Karpas-422 (cell line): ENCODE measurements around the gene AASDHPPT. TPM values are rescaled to one million over a fixed set of nuclear protein-coding genes. Genes with fewer than 3 reads are reported as not detected.

ENCODE experiments used
- DNase-seq: peaks from one replicate; pipeline ENCODE4 v3.0.0-alpha.2; 2015
- H2AFZ ChIP-seq: fragments of 200-600 bp; sonication (generic); 2 replicates; pipeline ENCODE4 v1.6.1; 2014; ENCODE audit warnings: antibody characterized with exemption, low read length, mixed read lengths
- H3K27ac ChIP-seq: fragments of 200-600 bp; sonication (generic); 2 replicates; pipeline ENCODE4 v1.5.1; 2014; ENCODE audit warnings: mild to moderate bottlenecking, low read length, moderate library complexity
- H3K27me3 ChIP-seq: fragments of 200-600 bp; sonication (generic); 2 replicates; pipeline ENCODE4 v1.6.1; 2014; ENCODE audit warnings: low read length, mixed read lengths
- H3K36me3 ChIP-seq: fragments of 200-600 bp; sonication (generic); 2 replicates; pipeline ENCODE4 v1.6.1; 2014; ENCODE audit warnings: low read length, mixed read lengths; ENCODE audit not compliant: insufficient read depth
- H3K4me1 ChIP-seq: fragments of 200-600 bp; sonication (generic); 2 replicates; pipeline ENCODE4 v1.6.1; 2014; ENCODE audit warnings: mild to moderate bottlenecking, low read length, mixed read lengths
- H3K4me2 ChIP-seq: fragments of 200-600 bp; sonication (generic); 2 replicates; pipeline ENCODE4 v1.6.1; 2014; ENCODE audit warnings: low read length, low read depth, mild to moderate bottlenecking; ENCODE audit not compliant: poor library complexity, severe bottlenecking
- H3K4me3 ChIP-seq: fragments of 200-600 bp; sonication (generic); 2 replicates; pipeline ENCODE4 v1.5.1; 2014; ENCODE audit warnings: mild to moderate bottlenecking, antibody characterized with exemption, low read length, mixed read lengths
- H3K79me2 ChIP-seq: fragments of 200-600 bp; sonication (generic); 2 replicates; pipeline ENCODE4 v1.6.1; 2014; ENCODE audit warnings: mild to moderate bottlenecking, low read length, mixed read lengths
- H3K9ac ChIP-seq: fragments of 200-600 bp; sonication (generic); 2 replicates; pipeline ENCODE4 v1.6.0; 2014; ENCODE audit warnings: low read length
- H3K9me2 ChIP-seq: fragments of 200-600 bp; sonication (generic), shearing (Covaris generic); replicated peaks from 2 replicates; pipeline ENCODE4 v1.6.0; 2014; ENCODE audit warnings: mild to moderate bottlenecking, low read length, moderate library complexity; ENCODE audit not compliant: insufficient read depth
- H3K9me3 ChIP-seq: fragments of 300-700, 200-600 bp; sonication (generic); 2 replicates; pipeline ENCODE4 v1.6.1; 2014; ENCODE audit warnings: low read length, mixed read lengths
- H4K20me1 ChIP-seq: fragments of 200-600 bp; sonication (generic); 2 replicates; pipeline ENCODE4 v1.6.1; 2014; ENCODE audit warnings: mild to moderate bottlenecking, antibody characterized with exemption, low read length, low read depth; ENCODE audit not compliant: insufficient read depth
- total RNA-seq: library from RNA; depleted of rRNA; stranded (reverse); fragments of >200 nt; shearing (Covaris generic); gene quantifications from 2 replicates; pipeline ENCODE4 v1.2.3, GENCODE V29; 2014; ENCODE audit warnings: low replicate concordance; rRNA removed

AASDHPPT gene
- total RNA-seq, 1 experiment from 2014 or later: 222 TPM

DNA sequence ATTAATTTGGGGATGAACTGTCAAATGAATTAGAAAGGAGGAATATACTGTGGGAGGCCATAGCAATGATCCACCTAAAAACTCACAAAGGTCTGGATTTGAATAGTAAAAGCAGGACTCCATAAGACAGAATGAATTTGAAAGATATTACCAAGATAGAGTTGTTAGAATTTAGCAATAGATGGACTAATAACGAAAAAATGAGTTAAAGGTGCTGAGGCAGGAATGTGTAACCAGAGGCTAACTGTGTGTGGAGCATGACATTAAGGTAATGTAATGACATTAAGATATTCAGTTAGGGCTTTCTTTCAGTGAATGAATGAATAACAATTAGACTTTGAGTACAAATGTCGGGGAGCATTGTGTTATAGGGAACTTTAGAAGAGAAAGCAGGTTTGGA is 51.3 kb downstream of the AASDHPPT start:
- no peaks in the 10 kb centered on the region for H3K4me1 ChIP-seq
- H3K27me3 ChIP-seq: no peaks in the 10 kb centered on the region
- no peak overlapping the region for H3K27ac ChIP-seq
- no peak overlapping the region for H3K4me2 ChIP-seq
- no peaks in the 10 kb centered on the region for H4K20me1 ChIP-seq
- H3K9me2 ChIP-seq: no peaks in the 10 kb centered on the region
- no peaks in the 10 kb centered on the region for H3K79me2 ChIP-seq
- no peak overlapping the region for H3K4me3 ChIP-seq
- H3K9me3 ChIP-seq: no peaks in the 10 kb centered on the region
- H2AFZ ChIP-seq: no peak overlapping the region
- no peak overlapping the region for H3K9ac ChIP-seq
- H3K36me3 ChIP-seq: no peaks in the 10 kb centered on the region
- no peak for DNase-seq

DNA sequence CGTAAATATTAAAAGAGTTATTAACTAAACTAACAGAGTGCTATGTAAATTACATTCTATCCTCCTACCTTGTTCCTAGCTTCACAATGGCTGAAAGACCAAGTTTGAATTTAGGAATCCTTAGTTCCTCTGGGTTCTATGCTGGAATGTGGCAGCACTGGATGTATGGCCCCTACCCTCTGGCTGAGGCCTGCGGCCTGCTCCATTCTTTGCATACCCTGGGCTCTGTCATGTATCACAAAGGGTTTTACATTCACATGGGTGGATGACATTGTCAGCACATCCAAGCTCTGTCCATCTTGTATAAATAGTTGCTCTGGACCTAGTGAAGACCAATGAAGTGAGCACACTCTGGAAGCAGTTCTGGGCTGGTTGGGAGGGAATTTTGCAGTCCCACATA is 54.5 kb downstream of the AASDHPPT start:
- Histone ChIP-seq H3K9ac (no peak overlapping the region), H3K79me2 (no peaks in the 10 kb centered on the region)

DNA sequence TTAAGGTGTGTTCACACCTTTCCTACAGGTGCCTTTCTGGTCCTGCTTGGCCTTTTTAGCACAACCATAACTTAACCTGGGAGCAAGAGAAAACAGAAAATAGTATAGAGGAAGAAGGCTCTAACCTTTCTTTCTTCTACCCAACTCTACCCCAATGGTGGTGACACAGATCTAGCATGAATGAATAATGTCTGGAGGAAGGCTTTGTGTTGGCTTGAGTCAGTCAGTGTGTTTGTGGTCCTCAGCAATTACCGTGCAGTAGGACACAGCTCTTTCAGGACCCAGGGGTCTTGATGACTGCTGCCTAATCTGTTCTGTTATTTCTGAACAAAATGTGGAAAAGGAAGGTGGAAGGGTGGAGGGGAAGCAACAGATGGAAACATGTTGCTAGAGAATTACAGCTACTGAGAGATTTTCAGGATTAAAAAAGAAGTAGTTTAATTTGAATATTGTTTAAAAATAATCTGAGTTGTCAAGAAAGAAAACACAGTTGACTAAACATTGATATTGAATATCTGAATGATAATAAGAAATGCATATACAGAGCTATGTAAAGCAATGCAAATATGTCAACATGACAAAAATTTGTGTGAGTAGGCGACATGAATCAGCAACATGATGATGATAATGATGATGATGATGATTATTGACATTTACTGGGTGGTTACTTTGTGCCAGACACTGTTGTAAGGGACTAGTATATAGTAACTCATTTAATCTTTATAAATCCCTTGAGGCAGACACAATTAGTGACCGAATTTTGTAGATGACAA is 55.3 kb downstream of the AASDHPPT start:
- Histone ChIP-seq H3K27me3 (no peaks in the 10 kb centered on the region), H4K20me1 (no peaks in the 10 kb centered on the region), H2AFZ (no peak overlapping the region), H3K4me1 (no peaks in the 10 kb centered on the region), H3K4me3 (no peak overlapping the region), H3K79me2 (no peaks in the 10 kb centered on the region), H3K27ac (no peak overlapping the region), H3K36me3 (no peaks in the 10 kb centered on the region), H3K4me2 (no peak overlapping the region), H3K9ac (no peak overlapping the region), H3K9me2 (no peaks in the 10 kb centered on the region), H3K9me3 (no peaks in the 10 kb centered on the region)
- DNase-seq: no peak

More for the DNA sequence above, 54.5 kb downstream of the AASDHPPT start:
- Histone ChIP-seq H3K9me3 (no peaks in the 10 kb centered on the region), H3K4me1 (no peaks in the 10 kb centered on the region), H3K36me3 (no peaks in the 10 kb centered on the region), H4K20me1 (no peaks in the 10 kb centered on the region), H3K4me2 (no peak overlapping the region), H3K4me3 (no peak overlapping the region), H3K9me2 (no peaks in the 10 kb centered on the region), H3K27me3 (no peaks in the 10 kb centered on the region), H2AFZ (no peak overlapping the region), H3K27ac (no peak overlapping the region)
- DNase-seq: no peak

DNA sequence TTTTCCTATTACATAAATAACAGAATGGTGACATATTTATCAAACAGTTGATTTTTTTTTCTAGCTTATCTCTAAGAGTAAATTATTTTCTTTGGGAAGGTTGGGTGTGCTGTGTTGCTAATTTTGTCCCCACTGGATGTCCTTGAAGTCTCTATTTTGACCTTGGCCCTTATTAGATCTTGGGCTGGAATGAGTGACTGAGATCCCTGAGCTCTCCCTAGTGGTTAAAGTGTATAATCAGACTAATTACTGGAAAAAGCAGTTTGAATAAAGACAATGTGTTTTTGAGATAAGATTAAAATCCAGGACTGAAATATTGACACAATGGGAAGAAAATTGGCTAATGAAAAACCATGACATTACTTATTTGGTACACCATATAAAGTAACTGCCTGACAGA is 56.1 kb downstream of the AASDHPPT start:
- Histone ChIP-seq H3K9ac (no peak overlapping the region), H3K27me3 (no peaks in the 10 kb centered on the region), H4K20me1 (no peaks in the 10 kb centered on the region), H3K9me2 (no peaks in the 10 kb centered on the region), H3K9me3 (no peaks in the 10 kb centered on the region), H3K4me1 (no peaks in the 10 kb centered on the region), H3K4me3 (no peak overlapping the region), H3K36me3 (no peaks in the 10 kb centered on the region), H3K4me2 (no peak overlapping the region), H3K79me2 (no peaks in the 10 kb centered on the region), H3K27ac (no peak overlapping the region), H2AFZ (no peak overlapping the region)
- DNase-seq: peak; percentile 72

DNA sequence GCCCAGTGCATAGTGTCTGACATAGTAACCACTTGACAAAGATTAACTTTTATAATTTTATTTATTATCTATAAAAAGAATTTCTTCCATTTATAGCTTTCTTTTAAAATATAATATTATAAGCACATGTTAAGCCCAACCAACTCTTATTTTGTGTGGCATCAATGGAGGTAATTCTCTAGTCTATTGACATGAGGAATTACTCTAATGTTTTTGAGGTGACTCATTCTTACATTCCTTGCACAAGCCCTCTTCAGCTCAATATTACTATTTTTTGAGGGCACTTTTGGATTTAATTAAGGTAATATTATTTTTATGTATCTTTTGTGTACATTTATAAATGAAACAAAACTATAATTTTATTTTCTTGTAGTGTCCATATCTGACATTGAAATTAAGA is 59.6 kb downstream of the AASDHPPT start:
- Histone ChIP-seq H3K27me3 (no peaks in the 10 kb centered on the region), H4K20me1 (no peaks in the 10 kb centered on the region), H2AFZ (no peak overlapping the region), H3K9me3 (no peaks in the 10 kb centered on the region), H3K36me3 (no peaks in the 10 kb centered on the region), H3K27ac (no peak overlapping the region), H3K9me2 (no peaks in the 10 kb centered on the region), H3K79me2 (no peaks in the 10 kb centered on the region), H3K9ac (no peak overlapping the region), H3K4me2 (no peak overlapping the region), H3K4me3 (no peak overlapping the region), H3K4me1 (no peaks in the 10 kb centered on the region)
- no peak for DNase-seq

DNA sequence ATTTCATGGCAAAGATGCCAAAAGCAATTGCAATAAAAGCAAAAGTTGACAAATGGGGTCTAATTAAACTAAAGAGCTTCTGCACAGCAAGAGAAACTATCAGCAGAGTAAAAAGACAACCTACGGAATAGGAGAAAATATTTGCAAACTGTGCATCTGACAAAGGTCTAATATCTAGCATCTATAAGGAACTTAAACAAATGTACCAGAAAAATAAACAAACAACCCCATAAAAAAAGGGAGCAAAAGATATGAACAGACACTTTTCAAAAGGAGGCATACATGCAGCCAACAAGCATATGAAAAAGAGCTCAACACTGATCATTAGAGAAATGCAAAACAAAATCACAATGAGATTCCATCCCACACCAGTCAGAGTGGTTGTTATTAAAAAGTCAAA is 60.3 kb downstream of the AASDHPPT start:
- Histone ChIP-seq H3K9ac (no peak overlapping the region), H2AFZ (no peak overlapping the region), H3K27ac (no peak overlapping the region), H3K79me2 (no peaks in the 10 kb centered on the region), H3K4me2 (no peak overlapping the region), H3K27me3 (peaks cover 3% of the 10 kb centered on the region; the same call in 1 of the 2 replicates), H3K4me3 (no peak overlapping the region), H3K9me3 (no peaks in the 10 kb centered on the region), H3K9me2 (no peaks in the 10 kb centered on the region), H4K20me1 (no peaks in the 10 kb centered on the region), H3K36me3 (no peaks in the 10 kb centered on the region), H3K4me1 (no peaks in the 10 kb centered on the region)
- no peak for DNase-seq

Other genes with a start within 250 kb of the AASDHPPT start
- gene MSANTD4, start 55.4 kb upstream of the AASDHPPT start, total RNA-seq: 59.6 and 62.8 TPM in 2 replicates
- gene KBTBD3, start 315 bp upstream of the AASDHPPT start, total RNA-seq: 7.6 and 13.2 TPM in 2 replicates